Epithelial cell of prostate (primary cell): ENCODE results near the gene ARHGAP26.

Experiments
- DNase-seq: peaks from one replicate; pipeline ENCODE4 v3.0.0-alpha.2; 2011; ENCODE audit warnings: low read depth, low spot score
- H3K27ac ChIP-seq: fragments of 450-650 bp; 2 replicates; pipeline ENCODE4 v1.5.1; 2017; ENCODE audit warnings: mild to moderate bottlenecking

The ARHGAP26 gene

GRCh38 chr5:142808878-142809598 is 38.9 kb downstream of the ARHGAP26 start:
- no peak for DNase-seq
- no peak overlapping the region for H3K27ac ChIP-seq

GRCh38 chr5:142810081-142810480 is 39.9 kb downstream of the ARHGAP26 start:
- DNase-seq, result no peak
- no peak overlapping the region for H3K27ac ChIP-seq

DNA sequence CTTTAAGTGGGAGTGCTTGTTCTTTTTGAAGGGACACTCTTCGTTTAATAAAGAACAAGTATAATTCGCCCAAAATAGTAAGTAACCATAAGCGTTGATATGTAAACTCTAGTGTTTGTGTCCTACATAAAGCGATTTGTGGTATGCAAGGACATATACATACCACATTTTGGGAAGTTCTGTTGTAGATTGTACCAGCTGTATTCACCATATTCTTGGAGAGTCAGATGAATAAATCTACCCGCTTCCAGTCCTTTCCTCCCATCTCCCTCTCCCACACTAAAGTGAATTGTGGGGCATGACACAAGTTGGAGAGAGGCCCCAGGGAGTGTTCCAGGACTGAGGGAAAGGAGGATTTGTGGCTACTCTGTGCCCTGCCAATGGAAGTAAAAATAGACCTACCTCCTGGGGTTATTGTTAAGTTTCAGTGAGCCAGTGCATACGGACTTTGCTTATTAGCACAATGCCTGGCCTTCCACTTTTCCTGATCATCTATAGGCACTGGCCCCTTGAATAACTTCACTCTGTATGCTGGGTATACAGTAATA is 40.6 kb downstream of the ARHGAP26 start:
- no peak for DNase-seq
- no peak overlapping the region for H3K27ac ChIP-seq

GRCh38 chr5:142811866-142812557 is 41.8 kb downstream of the ARHGAP26 start:
- H3K27ac ChIP-seq, result no peak overlapping the region

GRCh38 chr5:142813220-142813619 is 43.0 kb downstream of the ARHGAP26 start:
- H3K27ac ChIP-seq, result no peak overlapping the region
- DNase-seq, result no peak

More at GRCh38 chr5:142811866-142812557, 41.8 kb downstream of the ARHGAP26 start:
- DNase-seq, result no peak

GRCh38 chr5:142814122-142814521 is 43.9 kb downstream of the ARHGAP26 start:
- no peak overlapping the region for H3K27ac ChIP-seq

DNA sequence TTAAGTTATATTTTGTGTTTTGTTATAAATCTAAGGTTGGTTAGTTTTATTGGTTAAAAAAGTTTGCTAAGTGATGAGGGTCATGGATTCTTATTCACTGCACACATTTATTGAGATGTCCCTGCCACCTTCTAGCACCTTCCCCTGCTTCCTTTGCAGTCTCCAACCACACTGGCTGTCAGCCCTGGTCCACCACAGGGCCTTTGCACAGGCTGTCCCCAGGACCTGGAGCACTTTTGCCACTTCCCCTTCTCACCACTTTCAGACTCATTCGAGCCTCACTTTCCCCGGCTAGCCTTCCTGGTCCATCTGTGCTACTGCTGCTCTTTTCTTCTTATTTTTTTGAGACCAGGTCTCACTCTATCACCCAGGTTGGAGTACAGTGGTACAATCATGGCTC is 45.3 kb downstream of the ARHGAP26 start:
- DNase-seq, result no peak
- no peak overlapping the region for H3K27ac ChIP-seq

More at GRCh38 chr5:142814122-142814521, 43.9 kb downstream of the ARHGAP26 start:
- DNase-seq, result no peak

DNA sequence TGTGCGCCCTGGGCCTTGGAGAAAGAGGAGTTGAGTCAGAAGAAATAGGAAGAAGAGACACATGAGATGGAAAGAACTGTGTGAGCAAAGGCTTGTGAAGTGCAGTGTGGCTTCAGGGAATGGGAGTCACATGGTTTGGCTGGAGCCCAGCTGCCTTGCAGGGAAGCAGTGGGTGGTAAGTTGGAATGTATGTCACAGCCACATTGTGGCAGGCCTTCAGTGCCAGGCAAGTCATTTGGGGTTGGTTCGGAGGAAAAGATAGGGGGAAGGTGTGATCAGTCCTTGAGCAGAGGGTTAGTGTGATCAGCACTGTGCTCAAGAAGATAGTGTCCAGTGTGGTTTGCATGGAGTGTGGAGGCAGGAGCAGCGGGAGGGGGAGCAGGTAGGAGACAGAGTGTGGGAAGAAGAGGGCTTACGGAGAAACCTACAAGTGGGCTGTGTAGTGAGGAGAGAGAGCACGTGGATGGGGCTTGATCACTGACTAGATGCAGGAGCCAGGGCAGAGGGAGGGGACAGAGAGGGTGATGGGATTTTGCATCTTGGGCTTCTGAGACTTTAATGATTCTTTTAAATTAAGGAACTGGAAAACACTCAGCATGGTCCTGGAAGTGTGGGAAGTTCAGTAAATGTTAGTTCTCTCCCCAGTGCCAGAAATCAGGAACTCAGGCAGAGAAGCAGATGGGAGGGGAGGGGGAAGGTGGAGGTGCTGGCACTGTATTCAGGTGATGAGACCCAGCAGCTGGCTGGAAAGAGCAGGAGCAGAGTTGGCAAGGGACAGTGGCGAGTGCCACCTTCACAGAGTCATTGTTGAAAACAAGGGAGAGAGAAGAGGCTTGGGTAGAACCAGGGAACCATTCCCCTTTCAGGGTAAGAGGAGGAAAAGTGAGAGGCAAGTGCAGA is 46.6 kb downstream of the ARHGAP26 start:
- DNase-seq, result no peak
- H3K27ac ChIP-seq, result no peak overlapping the region

DNA sequence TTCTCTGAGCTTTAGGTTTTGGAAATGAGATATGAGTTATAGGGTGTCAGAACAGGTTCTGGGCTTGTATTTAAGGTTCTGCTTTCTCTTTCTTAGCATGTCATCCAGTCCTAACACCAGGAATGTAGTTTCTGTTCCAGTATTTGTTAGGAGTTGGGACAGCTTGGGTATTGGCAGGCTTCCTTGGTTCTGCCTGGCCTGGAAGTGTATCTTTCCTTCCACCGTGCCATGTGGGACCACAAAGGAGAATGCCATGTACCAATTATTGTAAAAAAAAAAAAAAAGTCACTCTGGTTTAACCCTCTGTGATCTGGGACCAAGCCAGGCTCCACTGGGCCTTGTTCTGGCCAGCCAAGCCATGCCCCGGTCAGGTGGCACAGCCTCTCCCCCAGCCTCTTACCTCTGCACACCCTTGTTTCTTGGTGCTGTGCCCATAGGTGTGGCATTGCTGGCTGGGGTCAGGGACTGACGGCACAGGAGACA is 47.8 kb downstream of the ARHGAP26 start:
- H3K27ac ChIP-seq, result no peak overlapping the region
- DNase-seq, result no peak

- DNase-seq, result peak; percentile 46
Observed at GRCh38 chr5:142819292-142819691, 49.1 kb downstream of the ARHGAP26 start.

DNA sequence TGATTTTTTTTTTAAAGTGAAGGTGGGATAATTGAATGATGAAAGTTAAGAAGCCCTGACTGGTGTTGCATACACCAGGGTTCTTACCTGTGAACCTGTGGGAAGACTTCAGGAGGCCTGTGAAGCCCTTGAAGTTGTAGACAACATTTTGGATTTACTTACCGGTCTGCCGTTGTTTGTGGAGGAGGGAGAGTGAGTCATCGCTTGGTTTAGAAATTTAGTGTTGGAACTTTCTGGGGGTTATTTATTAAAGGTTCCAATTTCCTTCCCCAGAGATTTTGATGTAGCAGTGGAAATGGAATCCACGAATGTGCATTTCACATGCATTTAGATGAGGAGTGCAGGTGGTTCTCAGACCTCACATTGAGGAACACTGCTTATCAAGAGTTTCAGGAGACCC is 49.6 kb downstream of the ARHGAP26 start:
- H3K27ac ChIP-seq, result no peak overlapping the region
- no peak for DNase-seq

More at GRCh38 chr5:142819292-142819691, 49.1 kb downstream of the ARHGAP26 start:
- H3K27ac ChIP-seq, result no peak overlapping the region

GRCh38 chr5:142820447-142820846 is 50.3 kb downstream of the ARHGAP26 start:
- no peak for DNase-seq
- H3K27ac ChIP-seq, result no peak overlapping the region

DNA sequence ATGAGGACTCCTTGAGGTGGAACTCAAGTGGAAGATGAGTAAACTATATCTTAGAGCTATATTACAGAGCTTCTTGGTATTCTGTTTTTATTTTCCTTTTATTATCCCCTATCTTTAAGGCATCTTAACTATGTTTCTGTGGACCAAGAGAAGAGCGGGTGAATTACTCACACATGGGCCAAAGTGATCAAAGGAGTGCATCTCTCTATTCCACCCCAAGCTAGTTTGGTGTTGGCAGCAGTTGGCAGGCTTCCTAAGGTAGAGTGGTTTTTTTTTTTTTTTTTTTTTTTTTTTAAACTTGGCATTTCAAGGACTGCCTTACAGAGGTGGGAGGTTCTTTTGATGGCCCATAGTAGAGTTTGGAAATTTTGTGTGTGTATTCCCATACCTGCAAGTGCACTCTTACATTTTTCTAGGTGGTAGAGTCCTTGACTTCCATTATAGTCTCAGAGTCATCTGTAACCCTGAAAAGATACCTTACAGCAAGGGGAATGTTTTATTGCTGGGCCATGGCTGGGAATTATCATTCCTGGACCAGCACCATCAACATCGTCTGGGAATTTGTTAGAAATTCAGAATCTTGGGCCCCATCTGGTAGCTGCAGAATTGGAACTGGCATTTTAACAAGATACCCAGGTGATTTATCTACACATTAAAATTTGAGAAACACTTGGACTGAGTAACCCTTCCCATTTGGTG is 51.0 kb downstream of the ARHGAP26 start:
- peak overlapping the region; percentile 41 for H3K27ac ChIP-seq
- no peak for DNase-seq

- H3K27ac ChIP-seq, result peak overlapping the region; percentile 41
- peak; percentile 63 for DNase-seq
Observed at GRCh38 chr5:142821733-142822487, 51.7 kb downstream of the ARHGAP26 start.

GRCh38 chr5:142823126-142823525 is 52.9 kb downstream of the ARHGAP26 start:
- no peak for DNase-seq
- no peak overlapping the region for H3K27ac ChIP-seq

DNA sequence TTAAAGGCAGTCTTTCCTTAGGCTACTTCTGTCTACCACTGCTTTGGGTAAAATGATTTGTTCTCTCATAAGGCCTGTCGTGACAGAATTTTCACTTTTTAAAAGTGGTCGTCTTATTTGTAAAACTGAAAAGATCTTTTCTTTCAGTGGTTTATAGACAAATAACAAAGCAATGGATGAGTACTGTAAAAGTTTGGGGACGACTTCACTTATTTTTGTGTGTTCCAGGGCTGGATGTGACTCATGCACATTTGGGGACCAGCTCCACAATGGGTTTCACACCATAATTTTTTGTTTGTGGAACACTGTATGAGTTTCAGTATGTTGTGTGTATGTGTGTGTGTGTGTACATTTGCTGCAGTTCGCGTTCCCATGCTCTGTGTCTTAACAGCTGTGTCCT is 53.6 kb downstream of the ARHGAP26 start:
- no peak overlapping the region for H3K27ac ChIP-seq
- DNase-seq, result no peak

DNA sequence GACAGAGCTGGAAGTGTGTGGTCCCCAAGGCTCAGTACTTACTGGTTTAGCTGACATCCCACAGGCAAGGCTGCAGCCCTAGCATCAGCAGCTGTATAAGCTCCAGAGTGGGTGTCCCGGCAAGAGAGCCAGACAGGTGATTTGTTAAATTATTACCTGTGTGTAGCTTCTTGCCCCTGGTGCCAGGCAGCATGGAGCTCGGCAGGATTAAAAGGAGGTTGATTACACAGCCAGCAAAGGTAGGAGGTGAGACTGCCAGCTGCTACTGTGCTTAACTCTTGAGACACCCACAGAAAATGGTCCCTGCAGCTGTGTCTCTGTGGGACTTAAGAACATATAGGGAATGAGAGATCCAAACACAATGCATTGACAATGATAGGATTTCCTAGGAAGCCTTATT is 54.2 kb downstream of the ARHGAP26 start:
- no peak for DNase-seq
- H3K27ac ChIP-seq, result no peak overlapping the region

- DNase-seq, result no peak
Observed at GRCh38 chr5:142825378-142826089, 55.4 kb downstream of the ARHGAP26 start.

More at GRCh38 chr5:142825378-142826089, 55.4 kb downstream of the ARHGAP26 start:
- H3K27ac ChIP-seq, result no peak overlapping the region
